ENCODE results near the gene TBC1D23. TPM values are rescaled to one million over a fixed set of nuclear protein-coding genes. Genes with fewer than 3 reads are reported as not detected.

TBC1D23 gene
- total and polyA plus RNA-seq, 9 of the 15 experiments (the other 6 are each of a cell fraction or from before 2014, with no cell fraction given): 23.4 to 85.8 (median 43.7) TPM

GRCh38 chr3:100266531-100266930, 5.7 kb downstream of the TBC1D23 start (continued):
- TF ChIP-seq SREBF2 (CRISPR knock-in tag; IDR thresholded peaks at IDR 0.05): no peak
- no peak for TF ChIP-seq PRPF4 (IDR thresholded peaks at IDR 0.05; ENCODE audit: insufficient read depth, low read depth, low read length, poor library complexity, severe bottlenecking)
- TF ChIP-seq TFE3 (CRISPR knock-in tag; IDR thresholded peaks at IDR 0.05): no peak

GRCh38 chr3:100268156-100268555, 7.4 kb downstream of the TBC1D23 start:
- Histone ChIP-seq H4K20me1 (replicated peaks; ENCODE audit: control insufficient read depth, insufficient read depth, low read length) (peaks cover 46% of the 10 kb centered on the region), H3K27ac (ENCODE audit: extremely low read depth, low read depth, low read length) (no peak overlapping the region), H3K4me2 (ENCODE audit: insufficient read depth, low read length) (no peak overlapping the region), H3K4me3 (no peak overlapping the region), H3K4me1 (replicated peaks in 1 of 2; ENCODE audit: control insufficient read depth in 2 of 2, insufficient read depth in 2 of 2, low read length in 2 of 2) (peaks cover 0 to 31% of the 10 kb centered on the region in 2 experiments; a peak in 3 of 5 replicates), H3K9ac (ENCODE audit: insufficient read depth in 1 of 2, low read depth in 2 of 2, low read length in 2 of 2) (no peak overlapping the region), H3K36me3 (ENCODE audit: control insufficient read depth, insufficient read depth, low read length) (peaks cover 5% of the 10 kb centered on the region), H3K9me1 (ENCODE audit: control insufficient read depth, insufficient read depth, low read length) (no peaks in the 10 kb centered on the region), H3K27me3 (ENCODE audit: control insufficient read depth in 2 of 2, insufficient read depth in 2 of 2, low read length in 2 of 2) (no peaks in the 10 kb centered on the region), H3K9me3 (replicated peaks; ENCODE audit: control insufficient read depth, insufficient read depth, low read depth, low read length) (no peaks in the 10 kb centered on the region), H2AFZ (ENCODE audit: low read depth, low read length) (no peak overlapping the region), H3K79me2 (ENCODE audit: control insufficient read depth, insufficient read depth, low read length) (peaks cover 93% of the 10 kb centered on the region)
- no peak for DNase-seq (ENCODE audit: extremely low read depth in 1 of 4, low spot score in 3 of 4)
- TF ChIP-seq ERF (CRISPR knock-in tag; IDR thresholded peaks at IDR 0.05) (no peak), HNRNPL (IDR thresholded peaks at IDR 0.05; ENCODE audit: low read depth, low read length) (no peak), EP300 (IDR thresholded peaks at IDR 0.05; ENCODE audit: low read length) (no peak), MIER1 (IDR thresholded peaks at IDR 0.05; ENCODE audit: low read depth) (no peak), ZBTB17 (CRISPR knock-in tag; IDR thresholded peaks at IDR 0.05) (no peak), UBTF (IDR thresholded peaks at IDR 0.05; ENCODE audit: borderline replicate concordance in 1 of 2, low read depth in 2 of 2, low read length in 2 of 2) (no peak), PHTF2 (CRISPR knock-in tag; IDR thresholded peaks at IDR 0.05) (no peak), SP1 (CRISPR knock-in tag; IDR thresholded peaks at IDR 0.05) (no peak), TFAM (CRISPR knock-in tag; conservative IDR thresholded peaks at IDR 0.05) (no peak), GATAD2A (IDR thresholded peaks at IDR 0.05) (no peak), TRIM25 (IDR thresholded peaks at IDR 0.05; ENCODE audit: borderline replicate concordance) (no peak), KLF10 (CRISPR knock-in tag; IDR thresholded peaks at IDR 0.05) (no peak)
- intact Hi-C loops (cut with micrococcal nuclease) (no loop called here), in situ Hi-C loops (cut with MboI) (no loop called here)
- ChIA-PET CTCF (ENCODE audit: low intra/inter-chr PET ratio) (no interaction called here), POLR2A (no interaction called here)
- no peak for FAIRE-seq
- ATAC-seq: no peak
- no TSS peak for BruUV-seq (replicated peaks)

Measured in K562 (cell line).